Astrocyte of the spinal cord (primary cell): ENCODE measurements around the gene FBXW8.
"Not testable (repeated sequence)": the region's sequence is repeated elsewhere in the genome, so short reads cannot be mapped to it uniquely, and the experiment has no call there.

ENCODE experiments used
- DNase-seq: peaks from one replicate; pipeline ENCODE4 v3.0.0; 2011; ENCODE audit warnings: low read depth, low spot score
- H3K4me3 ChIP-seq: 2 replicates; pipeline ENCODE4 v1.5.1; 2011; ENCODE audit warnings: low read depth, mild to moderate bottlenecking, low read length, moderate library complexity
- in situ Hi-C: cut with HindIII; loops from 2 replicates; pipeline ENCODE4 v1.10.0; 2017; ENCODE audit warnings: low sequenced_read_pairs
- TF ChIP-seq, protein P1 (sequence below): IDR thresholded peaks from 2 replicates; pipeline ENCODE4 v1.5.1; 2012; ENCODE audit warnings: low read depth, mild to moderate bottlenecking, low read length, inconsistent platforms

FBXW8 gene

DNA sequence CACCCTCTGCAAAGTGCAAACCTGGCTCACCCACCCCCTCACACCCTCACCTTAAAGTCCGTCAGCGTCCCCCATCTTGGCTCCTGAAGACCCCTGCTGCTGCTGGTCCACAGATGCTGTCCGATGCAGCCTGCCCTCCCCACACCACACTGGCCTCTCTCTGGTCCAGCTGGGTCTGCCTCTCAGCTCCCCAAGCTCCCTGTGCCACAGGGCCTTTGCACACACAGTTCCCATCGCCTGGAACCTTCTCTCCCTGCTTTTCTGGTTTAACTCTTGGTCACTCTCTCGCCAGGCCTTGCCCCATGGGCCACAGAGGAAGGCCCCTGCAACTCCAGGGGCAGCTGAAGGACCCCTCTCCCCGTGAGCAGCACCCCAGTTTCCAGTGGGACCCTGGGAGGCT lies 143.5 kb downstream of the FBXW8 start:
- TF ChIP-seq, protein P1, sequence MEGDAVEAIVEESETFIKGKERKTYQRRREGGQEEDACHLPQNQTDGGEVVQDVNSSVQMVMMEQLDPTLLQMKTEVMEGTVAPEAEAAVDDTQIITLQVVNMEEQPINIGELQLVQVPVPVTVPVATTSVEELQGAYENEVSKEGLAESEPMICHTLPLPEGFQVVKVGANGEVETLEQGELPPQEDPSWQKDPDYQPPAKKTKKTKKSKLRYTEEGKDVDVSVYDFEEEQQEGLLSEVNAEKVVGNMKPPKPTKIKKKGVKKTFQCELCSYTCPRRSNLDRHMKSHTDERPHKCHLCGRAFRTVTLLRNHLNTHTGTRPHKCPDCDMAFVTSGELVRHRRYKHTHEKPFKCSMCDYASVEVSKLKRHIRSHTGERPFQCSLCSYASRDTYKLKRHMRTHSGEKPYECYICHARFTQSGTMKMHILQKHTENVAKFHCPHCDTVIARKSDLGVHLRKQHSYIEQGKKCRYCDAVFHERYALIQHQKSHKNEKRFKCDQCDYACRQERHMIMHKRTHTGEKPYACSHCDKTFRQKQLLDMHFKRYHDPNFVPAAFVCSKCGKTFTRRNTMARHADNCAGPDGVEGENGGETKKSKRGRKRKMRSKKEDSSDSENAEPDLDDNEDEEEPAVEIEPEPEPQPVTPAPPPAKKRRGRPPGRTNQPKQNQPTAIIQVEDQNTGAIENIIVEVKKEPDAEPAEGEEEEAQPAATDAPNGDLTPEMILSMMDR: no peak
- no peak for DNase-seq
- in situ Hi-C loops: no loop called here
- H3K4me3 ChIP-seq: no peak overlapping the region

DNA sequence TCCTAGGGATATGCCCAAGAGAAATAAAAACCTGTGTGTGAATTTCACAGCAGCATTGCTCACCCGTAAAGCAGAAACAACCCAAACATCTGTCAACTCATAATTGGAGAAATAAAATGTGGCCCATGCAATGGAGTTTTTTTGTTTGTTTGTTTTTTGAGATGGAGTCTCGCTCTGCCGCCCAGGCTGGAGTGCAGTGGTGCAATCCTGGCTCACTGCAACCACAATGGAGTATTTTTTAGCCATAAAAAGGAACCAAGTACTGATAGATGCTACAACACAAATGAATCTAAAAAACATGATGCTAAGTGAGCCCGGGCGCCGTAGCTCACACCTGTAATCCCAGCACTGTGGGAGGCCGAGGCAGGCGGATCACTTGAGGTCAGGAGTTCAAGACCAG lies 146.9 kb downstream of the FBXW8 start:
- DNase-seq, H3K4me3 ChIP-seq, in situ Hi-C loops: not testable (repeated sequence)

DNA sequence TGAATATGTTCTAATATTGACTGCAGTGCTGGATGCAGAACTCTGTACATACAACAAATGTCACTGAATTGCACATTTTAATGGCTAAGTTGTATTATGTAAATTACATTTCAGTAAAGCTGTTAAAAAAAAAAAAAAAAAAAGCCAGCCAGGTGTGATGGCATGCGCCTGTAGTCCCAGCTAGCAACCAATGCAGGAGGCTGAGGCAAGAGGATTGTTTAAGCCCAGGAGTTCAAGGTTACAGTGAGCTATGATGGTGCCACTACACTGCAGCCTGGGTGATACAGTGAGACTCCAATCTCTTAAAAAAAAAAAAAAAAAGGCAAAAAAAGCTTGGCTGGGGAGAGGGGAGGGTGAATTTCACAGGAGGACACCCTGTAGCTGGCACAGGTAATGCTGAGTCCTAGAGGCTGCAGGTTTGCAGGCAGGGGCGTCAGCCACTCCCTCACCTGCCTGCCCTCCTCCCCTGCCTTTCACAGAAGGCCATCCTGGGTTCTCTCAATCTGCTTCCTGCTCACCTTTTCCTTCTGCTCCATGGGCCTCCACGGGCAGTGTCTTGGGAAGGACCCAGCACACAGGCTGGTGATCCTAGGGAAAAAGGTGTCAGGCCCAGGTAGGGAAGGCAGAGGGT lies 147.8 kb downstream of the FBXW8 start:
- no peak for DNase-seq
- in situ Hi-C loops: no loop called here
- TF ChIP-seq, protein P1: no peak
- H3K4me3 ChIP-seq: no peak overlapping the region

DNA sequence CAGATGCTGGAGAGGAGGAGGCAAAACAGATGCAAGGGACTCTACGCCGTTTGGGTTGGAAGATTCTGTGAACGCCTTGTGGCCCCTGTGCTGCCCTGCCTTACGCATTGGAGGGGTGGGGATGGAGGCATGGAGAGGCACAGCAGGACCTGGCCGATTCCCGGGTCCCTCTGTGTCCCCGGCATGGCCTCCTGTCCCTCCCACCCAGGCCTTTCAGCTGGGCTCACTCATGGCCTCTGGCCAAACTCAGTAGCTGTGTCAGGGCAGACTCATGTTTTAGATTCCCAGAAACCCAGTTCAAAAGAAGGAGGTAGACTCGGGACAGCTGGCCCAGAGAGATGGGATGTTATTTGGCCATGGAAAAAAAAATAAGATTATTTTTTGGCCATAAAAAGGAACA lies 148.4 kb downstream of the FBXW8 start:
- in situ Hi-C loops: no loop called here
- H3K4me3 ChIP-seq: no peak overlapping the region
- DNase-seq: no peak
- TF ChIP-seq, protein P1: no peak

DNA sequence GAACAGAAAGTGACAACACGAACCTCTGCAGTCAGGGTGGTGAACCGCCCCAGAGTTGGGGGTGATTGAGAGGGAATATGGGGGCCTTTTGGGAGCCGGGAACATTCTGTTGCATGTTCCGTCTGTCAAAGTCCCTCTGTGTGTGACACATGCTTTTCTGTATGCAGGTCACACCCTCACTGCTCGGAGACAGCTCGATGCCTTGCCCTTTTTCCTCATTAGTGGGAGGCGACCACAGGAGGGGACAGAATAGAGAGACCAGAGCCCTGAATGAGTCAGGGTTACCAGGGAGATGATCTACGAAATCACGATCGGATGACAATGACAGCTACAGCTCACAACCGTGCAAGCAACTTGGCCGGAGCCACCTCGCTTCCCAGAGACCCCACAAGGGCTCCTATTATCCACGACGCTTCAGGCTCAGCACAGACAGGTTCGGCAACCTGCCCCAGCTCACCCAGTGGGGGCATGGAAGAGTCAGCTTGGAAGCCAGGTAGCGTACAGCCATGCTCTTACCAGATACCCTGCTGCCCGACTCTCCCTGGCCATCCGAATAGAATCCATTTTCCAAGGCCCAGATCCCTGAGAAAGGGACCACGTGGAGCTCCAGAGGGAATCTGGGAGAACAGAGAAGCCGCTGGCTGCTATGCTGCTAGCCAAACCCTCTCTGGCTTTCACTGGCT lies 149.6 kb downstream of the FBXW8 start:
- no peak for DNase-seq
- H3K4me3 ChIP-seq: no peak overlapping the region
- TF ChIP-seq, protein P1: no peak
- in situ Hi-C loops: no loop called here

DNA sequence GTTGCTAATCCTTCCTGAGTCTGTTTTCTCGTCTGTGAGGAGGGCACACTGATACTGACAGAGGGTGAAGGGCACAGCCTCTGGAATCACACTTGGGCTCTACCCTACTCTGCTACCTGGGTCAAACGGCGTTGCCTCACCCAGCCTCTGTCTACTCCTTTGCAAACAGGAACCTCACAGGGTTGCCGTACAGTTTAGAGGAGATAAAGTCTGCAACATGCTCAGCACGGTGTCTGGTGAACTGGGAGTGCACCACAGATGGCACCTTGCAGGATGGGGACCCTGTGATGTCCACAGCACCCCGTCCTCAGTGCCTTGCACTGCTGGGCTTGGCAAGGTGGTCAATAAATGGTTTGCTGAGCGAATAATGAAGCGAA lies 150.2 kb downstream of the FBXW8 start:
- TF ChIP-seq, protein P1: no peak
- no peak for DNase-seq
- in situ Hi-C loops: no loop called here
- no peak overlapping the region for H3K4me3 ChIP-seq

DNA sequence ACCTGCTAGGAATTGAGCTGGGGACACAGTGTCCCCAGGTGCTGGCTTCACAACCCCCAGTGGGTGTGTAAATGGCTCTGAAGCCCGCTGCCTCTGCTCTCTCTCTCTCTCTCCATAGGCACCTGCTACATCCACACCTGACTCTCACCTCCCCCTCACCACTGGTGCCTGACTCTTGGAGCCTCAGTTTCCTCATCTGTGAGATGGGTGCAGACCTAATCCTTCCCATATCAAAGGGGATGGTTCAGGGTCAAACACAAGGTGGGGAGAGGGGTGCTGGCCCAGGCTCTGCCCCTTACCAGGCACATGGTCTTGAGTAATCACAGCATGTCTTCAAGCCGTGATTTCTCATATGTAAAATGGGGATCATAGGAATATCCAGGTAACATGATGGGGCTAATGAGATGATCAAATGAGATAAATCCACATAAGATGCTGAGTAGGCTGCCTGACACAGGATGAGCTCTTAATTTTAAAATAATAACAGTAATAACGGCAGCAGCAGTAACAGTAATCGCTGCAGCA lies 150.9 kb downstream of the FBXW8 start:
- in situ Hi-C loops: no loop called here
- TF ChIP-seq, protein P1: no peak
- no peak overlapping the region for H3K4me3 ChIP-seq
- DNase-seq: no peak
